Activated CD4-positive, alpha-beta T cell treated with anti-CD3 and anti-CD28 coated beads, Interleukin-2, amount 10 ng/mL, durations not matched to agents 24 days and 14 days (primary cell): ENCODE data around the gene RGP1. TPM values are rescaled to one million over a fixed set of nuclear protein-coding genes. Genes with fewer than 3 reads are reported as not detected.

Experiments used
- DNase-seq: peaks from one replicate; pipeline ENCODE4 v3.0.0; 2022
- H3K27ac Mint-ChIP-seq: one replicate; pipeline ENCODE4 v1.8.0; 2022; ENCODE audit warnings: mild to moderate bottlenecking, mixed read lengths
- H3K27me3 Mint-ChIP-seq: one replicate; pipeline ENCODE4 v1.8.0; 2022; ENCODE audit warnings: mixed read lengths
- H3K36me3 Mint-ChIP-seq: one replicate; pipeline ENCODE4 v1.8.0; 2022; ENCODE audit warnings: low read depth, mild to moderate bottlenecking, mixed read lengths
- H3K4me1 Mint-ChIP-seq: one replicate; pipeline ENCODE4 v1.8.0; 2021; ENCODE audit warnings: mixed read lengths
- H3K4me3 Mint-ChIP-seq: one replicate; pipeline ENCODE4 v1.8.0; 2022; ENCODE audit warnings: mild to moderate bottlenecking, moderate library complexity, mixed read lengths
- H3K9me3 Mint-ChIP-seq: one replicate; pipeline ENCODE4 v1.8.0; 2021; ENCODE audit warnings: mixed read lengths
- intact Hi-C: fragments of 100-400 bp; cut with micrococcal nuclease; formaldehyde crosslinking; loops from one replicate; pipeline ENCODE4 v1.15.1; 2023
- total RNA-seq: library from RNA; stranded (reverse); gene quantifications from 2 replicates; pipeline ENCODE4 v1.2.3, GENCODE V29; 2022

Gene RGP1
- total RNA-seq, 1 donor from 2014 or later: 16.3 TPM

DNA sequence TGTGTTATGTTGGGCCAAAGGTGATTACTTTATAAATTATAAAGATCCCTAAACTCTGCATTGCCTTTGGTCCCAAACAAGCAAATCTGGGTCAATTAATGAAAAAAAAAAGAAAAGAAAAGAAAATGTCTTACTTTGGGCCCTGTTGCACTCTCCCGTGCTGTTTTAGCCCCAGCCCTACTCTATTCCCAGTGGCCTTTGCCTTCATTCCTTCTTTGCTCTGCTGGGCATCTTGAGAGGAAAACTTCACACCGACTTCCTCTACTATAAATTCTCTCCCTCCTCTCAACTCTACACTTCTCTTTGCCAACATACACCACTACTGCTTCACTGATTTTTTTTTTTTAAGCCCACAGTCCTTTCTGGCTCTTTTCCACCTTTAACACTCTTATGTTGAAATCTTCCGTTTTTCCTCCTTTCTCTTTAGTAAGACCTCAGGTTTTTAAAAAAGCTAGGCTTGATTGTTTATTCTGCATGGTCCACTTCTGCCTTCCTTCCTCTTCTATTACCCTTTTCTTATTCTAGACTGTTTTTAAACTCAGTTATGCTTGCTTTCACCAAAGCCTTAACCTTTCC is 9.5 kb downstream of the RGP1 start:
- no peaks in the 10 kb centered on the region for H3K9me3 Mint-ChIP-seq
- peaks cover 37% of the 10 kb centered on the region for H3K4me1 Mint-ChIP-seq
- peaks cover 28% of the 10 kb centered on the region for H3K36me3 Mint-ChIP-seq
- intact Hi-C loops: loop anchor here (5.0 kb wide), 1 partner anchor 39 kb away; no protein-coding TSS in a partner anchor
- H3K27me3 Mint-ChIP-seq: no peaks in the 10 kb centered on the region
- peak overlapping the region; percentile 10 for H3K27ac Mint-ChIP-seq
- DNase-seq: no peak
- H3K4me3 Mint-ChIP-seq: peak overlapping the region; percentile 81

DNA sequence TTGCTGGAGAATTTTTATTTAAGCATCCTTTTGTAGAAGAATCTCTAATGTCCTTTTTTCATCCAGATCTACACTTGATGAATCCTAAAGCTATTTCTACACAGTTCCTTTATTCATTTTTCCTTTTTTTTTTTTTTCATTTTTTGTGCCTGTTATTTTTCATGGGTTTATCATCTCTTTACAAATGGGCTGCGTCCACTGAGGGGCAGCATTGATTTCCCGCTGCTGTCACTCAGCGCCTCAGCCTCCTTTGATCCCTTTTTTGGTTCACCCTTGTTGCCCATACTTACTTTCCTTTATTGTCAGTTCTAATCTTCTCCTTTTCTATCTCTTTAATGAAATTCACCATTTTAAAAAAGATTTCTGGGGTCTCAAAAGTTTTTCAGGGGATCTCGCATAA is 10.7 kb downstream of the RGP1 start:
- Mint-ChIP-seq H3K36me3 (peaks cover 26% of the 10 kb centered on the region), H3K4me1 (peaks cover 37% of the 10 kb centered on the region), H3K9me3 (no peaks in the 10 kb centered on the region), H3K27ac (no peak overlapping the region), H3K27me3 (no peaks in the 10 kb centered on the region), H3K4me3 (no peak overlapping the region)
- intact Hi-C loops: loop anchor here (5.0 kb wide), 1 partner anchor 38 kb away; no protein-coding TSS in a partner anchor
- DNase-seq: no peak

DNA sequence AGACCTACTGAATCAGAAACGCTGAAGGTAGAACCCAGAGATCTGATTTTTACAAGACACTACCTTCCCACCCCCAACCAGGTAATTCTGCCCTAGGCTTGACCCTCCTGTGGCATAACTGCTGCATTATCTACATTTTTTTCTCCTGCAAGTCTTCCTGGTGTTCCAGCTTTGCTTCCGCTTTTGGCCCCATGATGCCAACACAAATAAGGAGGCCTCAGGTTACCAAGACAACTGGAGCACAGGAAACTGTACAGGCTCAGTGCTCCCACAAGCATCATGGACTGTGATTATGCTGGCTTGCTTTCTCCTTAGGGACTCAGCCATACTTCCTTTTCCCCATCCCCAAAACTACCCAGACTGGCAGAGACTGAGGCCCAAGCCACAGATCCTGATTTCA is 11.6 kb downstream of the RGP1 start:
- Mint-ChIP-seq H3K4me3 (no peak overlapping the region), H3K9me3 (no peaks in the 10 kb centered on the region), H3K4me1 (peaks cover 37% of the 10 kb centered on the region), H3K27me3 (no peaks in the 10 kb centered on the region), H3K27ac (no peak overlapping the region), H3K36me3 (peaks cover 26% of the 10 kb centered on the region)
- intact Hi-C loops: no loop called here
- no peak for DNase-seq

DNA sequence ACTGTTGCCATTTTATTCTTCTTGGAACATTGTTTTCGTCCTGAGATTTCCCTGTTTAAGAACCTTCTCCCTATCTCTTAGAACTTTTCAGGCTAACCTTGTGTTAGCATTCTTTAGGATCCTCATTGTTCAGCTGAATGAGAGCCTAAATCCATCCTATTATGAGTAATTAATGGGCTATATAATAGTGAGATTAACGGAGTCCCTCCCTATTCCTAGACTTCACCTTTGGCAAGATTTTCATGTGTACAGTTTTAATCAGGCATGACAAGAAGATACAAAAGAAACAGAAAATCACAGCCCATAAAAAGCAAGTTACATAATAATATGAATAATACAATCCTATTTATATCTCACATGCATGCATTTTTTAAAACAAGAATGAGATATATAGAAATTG is 14.1 kb downstream of the RGP1 start:
- Mint-ChIP-seq H3K27me3 (no peaks in the 10 kb centered on the region), H3K4me1 (peaks cover 22% of the 10 kb centered on the region), H3K27ac (no peak overlapping the region), H3K4me3 (no peak overlapping the region), H3K36me3 (peaks cover 21% of the 10 kb centered on the region), H3K9me3 (no peaks in the 10 kb centered on the region)
- intact Hi-C loops: no loop called here
- DNase-seq: no peak

DNA sequence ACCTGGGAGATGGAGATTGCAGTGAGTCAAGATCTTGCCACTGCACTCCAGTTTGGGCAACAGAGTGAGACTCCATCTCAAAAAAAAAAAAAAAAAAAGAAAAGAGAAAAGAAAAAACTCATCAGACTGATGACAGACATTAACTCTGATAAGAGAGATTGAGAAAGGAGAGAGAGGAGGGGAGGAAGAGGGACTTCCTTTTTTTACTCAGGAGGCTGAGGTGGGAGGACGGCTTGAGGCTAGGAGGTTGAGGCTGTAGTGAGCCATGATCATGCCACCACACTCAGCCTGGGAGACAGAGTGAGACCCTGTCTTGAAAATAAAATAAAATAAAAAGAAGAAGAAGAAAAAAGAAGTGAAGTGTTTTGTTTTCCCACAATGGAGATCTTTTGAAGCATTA is 14.7 kb downstream of the RGP1 start:
- Mint-ChIP-seq H3K27me3 (no peaks in the 10 kb centered on the region), H3K4me1 (peaks cover 18% of the 10 kb centered on the region), H3K9me3 (no peaks in the 10 kb centered on the region), H3K27ac (no peak overlapping the region), H3K4me3 (no peak overlapping the region), H3K36me3 (peaks cover 21% of the 10 kb centered on the region)
- intact Hi-C loops: no loop called here
- no peak for DNase-seq

DNA sequence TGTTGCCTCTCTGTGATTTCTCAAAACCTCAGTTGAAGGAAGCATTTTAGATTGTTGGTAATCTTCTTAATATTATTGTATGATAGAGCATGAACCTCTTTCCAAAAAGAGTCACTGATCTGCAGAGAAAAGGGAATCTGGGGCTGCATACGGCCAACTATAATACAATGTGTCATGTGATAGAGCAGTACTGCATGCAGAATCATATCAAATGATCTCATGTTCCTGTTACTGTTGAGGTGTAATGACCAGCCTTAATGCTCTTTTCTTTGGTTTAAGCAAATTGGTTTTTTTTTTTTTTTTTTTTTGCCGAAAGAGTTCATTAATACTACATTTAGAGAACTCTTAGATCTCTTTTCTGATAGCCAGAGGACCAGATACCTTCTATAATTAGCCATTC is 17.9 kb downstream of the RGP1 start:
- no peak for DNase-seq
- peaks cover 8% of the 10 kb centered on the region for H3K36me3 Mint-ChIP-seq
- no peak overlapping the region for H3K4me3 Mint-ChIP-seq
- H3K9me3 Mint-ChIP-seq: no peaks in the 10 kb centered on the region
- no peaks in the 10 kb centered on the region for H3K27me3 Mint-ChIP-seq
- no peak overlapping the region for H3K27ac Mint-ChIP-seq
- intact Hi-C loops: no loop called here
- no peaks in the 10 kb centered on the region for H3K4me1 Mint-ChIP-seq

DNA sequence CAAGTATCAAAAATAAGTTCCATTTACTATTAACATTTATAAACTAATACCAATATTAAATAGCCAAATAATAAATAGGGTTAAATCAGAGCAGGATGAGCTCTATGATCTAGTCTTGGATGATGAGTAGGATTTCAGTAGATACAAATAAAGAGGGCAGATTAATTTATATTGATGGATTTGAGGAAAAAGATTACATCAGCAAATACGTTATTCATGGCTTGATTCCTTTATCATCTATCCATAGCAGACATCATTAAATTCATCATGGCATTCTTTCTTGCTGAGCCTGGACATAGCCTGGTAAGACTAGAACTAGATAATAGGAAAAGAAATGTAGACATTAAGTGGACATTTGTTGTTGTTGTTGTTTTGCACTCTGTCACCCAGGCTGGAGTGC is 18.4 kb downstream of the RGP1 start:
- H3K9me3 Mint-ChIP-seq: no peaks in the 10 kb centered on the region
- no peak overlapping the region for H3K27ac Mint-ChIP-seq
- peaks cover 5% of the 10 kb centered on the region for H3K36me3 Mint-ChIP-seq
- H3K27me3 Mint-ChIP-seq: no peaks in the 10 kb centered on the region
- intact Hi-C loops: no loop called here
- H3K4me3 Mint-ChIP-seq: no peak overlapping the region
- H3K4me1 Mint-ChIP-seq: no peaks in the 10 kb centered on the region
- DNase-seq: no peak

DNA sequence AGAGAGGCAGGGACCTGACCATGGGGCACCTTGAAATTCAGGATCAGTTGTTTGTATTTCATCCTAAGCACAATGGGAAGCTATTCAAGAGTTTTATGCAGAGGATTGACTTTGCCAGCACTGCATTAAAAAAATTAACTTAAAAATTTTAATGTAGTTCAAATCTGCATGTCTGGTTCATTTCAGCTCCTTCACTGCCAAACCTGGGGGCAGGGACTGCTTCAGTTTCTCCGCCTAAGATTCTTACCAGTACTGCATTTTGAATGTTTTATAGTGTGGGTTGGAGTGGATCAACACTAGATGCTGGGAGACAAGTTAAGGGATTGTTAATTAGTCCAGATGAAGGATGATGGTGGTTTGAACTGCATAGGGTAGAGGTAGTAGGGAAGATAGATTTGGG is 20.7 kb downstream of the RGP1 start:
- no peak for DNase-seq
- Mint-ChIP-seq H3K4me1 (no peaks in the 10 kb centered on the region), H3K27ac (no peak overlapping the region), H3K36me3 (no peaks in the 10 kb centered on the region), H3K27me3 (no peaks in the 10 kb centered on the region), H3K4me3 (no peak overlapping the region), H3K9me3 (no peaks in the 10 kb centered on the region)
- intact Hi-C loops: no loop called here

DNA sequence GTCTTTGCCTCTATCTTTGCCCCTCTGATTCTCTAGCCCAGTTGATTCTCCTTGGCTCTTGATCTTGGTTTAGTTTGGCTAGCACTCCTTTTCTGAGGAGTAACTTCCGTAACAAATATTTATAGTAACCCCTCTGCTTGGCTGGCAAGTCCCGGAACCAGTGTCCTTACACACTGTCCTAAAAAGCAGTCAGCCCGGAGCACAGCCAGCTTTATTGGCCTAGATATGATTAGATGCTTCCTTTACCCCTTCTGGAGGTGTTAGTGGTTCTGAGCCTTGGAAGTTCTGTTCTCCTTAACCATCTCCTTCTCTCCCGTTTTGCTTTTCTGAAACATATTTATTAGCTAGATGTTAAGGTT is 22.0 kb downstream of the RGP1 start:
- intact Hi-C loops: no loop called here
- Mint-ChIP-seq H3K27me3 (no peaks in the 10 kb centered on the region), H3K9me3 (no peaks in the 10 kb centered on the region), H3K4me1 (peaks cover 6% of the 10 kb centered on the region), H3K36me3 (no peaks in the 10 kb centered on the region), H3K27ac (no peak overlapping the region), H3K4me3 (no peak overlapping the region)
- no peak for DNase-seq

DNA sequence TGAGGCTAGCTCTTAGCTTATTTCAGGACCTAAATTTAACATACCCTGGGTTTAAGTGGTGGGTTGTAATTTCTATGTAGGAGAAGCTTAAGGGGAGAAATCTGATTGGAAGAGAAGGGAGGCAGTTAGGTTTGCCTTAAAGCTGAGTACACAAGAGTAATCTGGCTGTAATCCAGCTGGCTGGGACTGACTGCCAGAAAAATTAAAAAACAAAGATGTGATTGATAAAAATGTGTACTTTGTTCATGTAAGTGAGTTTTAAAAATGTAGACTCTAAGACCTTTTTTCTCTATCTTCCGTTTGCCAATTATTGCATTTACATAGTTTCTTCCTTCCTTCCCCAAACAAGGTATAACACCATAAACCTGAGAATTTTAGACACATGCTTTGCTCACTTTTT is 22.4 kb downstream of the RGP1 start:
- intact Hi-C loops: no loop called here
- DNase-seq: no peak
- peaks cover 8% of the 10 kb centered on the region for H3K4me1 Mint-ChIP-seq
- H3K27me3 Mint-ChIP-seq: no peaks in the 10 kb centered on the region
- H3K27ac Mint-ChIP-seq: no peak overlapping the region
- H3K36me3 Mint-ChIP-seq: no peaks in the 10 kb centered on the region
- H3K4me3 Mint-ChIP-seq: no peak overlapping the region
- no peaks in the 10 kb centered on the region for H3K9me3 Mint-ChIP-seq

DNA sequence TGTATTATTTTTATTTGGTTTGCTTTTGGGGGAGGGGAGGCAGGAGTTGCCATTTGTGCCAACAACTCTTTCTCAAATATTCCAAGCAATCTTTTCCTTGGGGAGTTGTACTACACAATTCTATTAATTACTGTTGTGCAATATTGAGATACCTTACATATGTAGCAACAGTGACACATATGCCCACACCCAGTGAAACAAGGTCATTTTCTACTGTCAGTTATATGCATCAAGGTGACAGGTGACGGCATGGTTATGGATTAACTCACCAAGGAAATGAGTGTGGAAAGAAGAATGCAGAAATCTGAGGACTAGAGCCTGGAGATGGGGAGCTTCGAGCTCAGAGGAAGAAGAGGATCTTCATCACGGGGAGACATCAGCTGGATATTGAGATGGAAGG is 22.9 kb downstream of the RGP1 start:
- Mint-ChIP-seq H3K9me3 (no peaks in the 10 kb centered on the region), H3K27ac (no peak overlapping the region), H3K36me3 (no peaks in the 10 kb centered on the region), H3K4me3 (no peak overlapping the region), H3K4me1 (peaks cover 8% of the 10 kb centered on the region), H3K27me3 (no peaks in the 10 kb centered on the region)
- DNase-seq: no peak
- intact Hi-C loops: no loop called here

DNA sequence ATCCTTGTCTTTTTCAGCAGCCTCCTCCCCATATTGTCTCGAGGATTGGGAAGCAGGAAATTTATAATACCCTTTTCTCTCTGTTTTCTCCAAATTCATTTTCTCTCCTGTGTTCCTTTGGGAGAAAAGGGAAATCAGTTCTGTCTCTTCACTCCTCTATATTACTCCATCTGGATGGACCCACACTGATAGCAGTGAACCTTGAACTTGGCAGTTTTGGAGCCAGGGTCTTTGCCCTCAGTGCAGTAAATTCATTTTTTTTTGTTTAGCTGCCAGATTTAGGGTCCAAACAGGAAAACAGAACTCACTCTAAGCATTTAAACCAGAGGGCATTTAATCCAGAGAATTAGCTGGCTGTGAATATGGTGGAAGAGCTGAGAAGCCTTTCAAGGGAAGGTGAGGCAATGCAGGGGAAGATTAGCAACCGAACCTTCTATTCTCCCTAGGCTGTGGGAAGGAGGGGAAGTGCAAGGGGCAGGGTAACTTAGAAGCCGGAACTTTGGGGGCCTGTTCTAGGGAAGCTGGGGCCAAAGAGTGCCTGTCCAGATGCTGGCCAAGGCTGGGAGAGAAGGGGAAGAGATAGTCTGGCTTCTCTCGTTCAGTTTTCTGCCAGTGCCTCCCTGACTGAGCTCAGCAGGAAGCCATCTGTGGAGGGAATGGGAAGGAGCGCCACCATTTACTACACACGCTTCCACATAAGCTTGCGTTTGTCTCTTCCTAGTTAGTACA is 26.0 kb downstream of the RGP1 start:
- Mint-ChIP-seq H3K4me1 (peaks cover 8% of the 10 kb centered on the region), H3K27me3 (no peaks in the 10 kb centered on the region), H3K4me3 (no peak overlapping the region), H3K9me3 (no peaks in the 10 kb centered on the region), H3K27ac (no peak overlapping the region), H3K36me3 (peaks cover 3% of the 10 kb centered on the region)
- DNase-seq: no peak
- intact Hi-C loops: no loop called here

DNA sequence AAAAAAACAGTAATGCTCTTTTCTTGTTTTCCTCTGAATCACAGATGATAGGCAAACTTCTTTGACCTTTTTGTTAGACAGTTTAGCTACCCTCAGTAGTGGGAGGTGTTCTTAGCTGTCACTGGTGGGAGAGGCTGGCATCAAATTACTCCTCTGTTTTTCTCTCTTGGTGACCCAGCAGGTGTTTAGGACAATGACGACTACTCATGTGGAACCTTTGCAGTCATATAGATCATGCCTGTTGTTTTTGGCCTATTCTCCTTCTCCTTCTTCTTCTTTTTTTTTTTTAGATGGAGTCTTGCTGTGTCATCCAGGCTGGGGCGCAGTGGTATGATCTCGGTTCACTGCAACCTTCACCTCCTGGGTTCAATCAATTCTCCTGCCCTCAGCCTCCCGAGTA is 26.9 kb downstream of the RGP1 start:
- H3K27ac Mint-ChIP-seq: peak overlapping the region; percentile 84
- H3K9me3 Mint-ChIP-seq: no peaks in the 10 kb centered on the region
- no peak for DNase-seq
- H3K27me3 Mint-ChIP-seq: no peaks in the 10 kb centered on the region
- intact Hi-C loops: no loop called here
- peaks cover 9% of the 10 kb centered on the region for H3K36me3 Mint-ChIP-seq
- peaks cover 8% of the 10 kb centered on the region for H3K4me1 Mint-ChIP-seq
- H3K4me3 Mint-ChIP-seq: no peak overlapping the region

DNA sequence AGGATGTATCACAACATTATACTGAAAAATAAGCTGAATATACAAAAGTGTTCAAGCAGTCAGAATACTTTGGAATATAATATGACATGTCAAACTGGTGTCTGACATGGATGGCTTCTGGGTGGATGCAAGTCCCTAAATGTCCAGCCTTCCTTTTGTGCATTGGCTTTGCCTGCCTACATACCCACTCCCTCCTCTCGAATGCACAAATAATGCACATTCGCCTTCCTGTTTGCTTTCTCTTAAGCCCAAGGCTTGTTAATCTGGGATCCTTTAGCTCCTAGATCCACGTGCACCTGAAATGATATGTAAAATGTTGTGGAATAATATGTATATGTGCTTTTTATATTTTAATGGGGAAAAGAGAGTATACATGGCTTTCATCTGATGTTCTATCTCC is 29.4 kb downstream of the RGP1 start:
- no peaks in the 10 kb centered on the region for H3K9me3 Mint-ChIP-seq
- intact Hi-C loops: no loop called here
- no peak overlapping the region for H3K4me3 Mint-ChIP-seq

DNA sequence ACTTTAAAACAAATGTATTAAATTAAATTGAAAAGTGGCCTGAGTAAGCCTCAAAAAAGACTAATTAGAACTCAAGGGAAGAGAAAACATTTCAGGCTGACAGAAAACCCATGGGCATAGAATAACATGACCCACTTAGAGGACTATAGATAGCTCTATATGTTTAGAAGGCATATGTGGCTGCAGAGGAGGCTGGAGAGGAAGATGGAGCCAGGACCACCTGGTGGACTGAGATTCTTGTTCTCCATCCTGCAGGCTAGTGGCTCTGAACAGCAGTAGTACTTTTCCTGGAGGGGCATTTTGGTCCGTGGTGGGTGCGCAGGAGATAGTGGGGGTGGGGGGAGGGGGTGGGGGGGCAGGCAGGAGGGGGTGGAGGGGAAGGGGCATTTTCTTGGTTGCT is 32.0 kb downstream of the RGP1 start:
- Mint-ChIP-seq H3K9me3 (no peaks in the 10 kb centered on the region), H3K27me3 (no peaks in the 10 kb centered on the region), H3K4me3 (no peak overlapping the region), H3K36me3 (peaks cover 26% of the 10 kb centered on the region), H3K4me1 (peaks cover 2% of the 10 kb centered on the region), H3K27ac (no peak overlapping the region)
- DNase-seq: no peak
- intact Hi-C loops: no loop called here

More for the DNA sequence above, 29.4 kb downstream of the RGP1 start:
- no peak for DNase-seq
- Mint-ChIP-seq H3K36me3 (peaks cover 12% of the 10 kb centered on the region), H3K4me1 (peaks cover 8% of the 10 kb centered on the region), H3K27ac (no peak overlapping the region), H3K27me3 (no peaks in the 10 kb centered on the region)
